HK-2 (cell line): Measurements from ENCODE around the gene ANHX.
"Not testable (repeated sequence)": the region's sequence is repeated elsewhere in the genome, so short reads cannot be mapped to it uniquely, and the experiment has no call there.

ENCODE experiments used
- DNase-seq: peaks from one replicate; pipeline ENCODE4 v3.0.0-alpha.2; 2018; ENCODE audit not compliant: unreplicated experiment

The ANHX gene

DNA sequence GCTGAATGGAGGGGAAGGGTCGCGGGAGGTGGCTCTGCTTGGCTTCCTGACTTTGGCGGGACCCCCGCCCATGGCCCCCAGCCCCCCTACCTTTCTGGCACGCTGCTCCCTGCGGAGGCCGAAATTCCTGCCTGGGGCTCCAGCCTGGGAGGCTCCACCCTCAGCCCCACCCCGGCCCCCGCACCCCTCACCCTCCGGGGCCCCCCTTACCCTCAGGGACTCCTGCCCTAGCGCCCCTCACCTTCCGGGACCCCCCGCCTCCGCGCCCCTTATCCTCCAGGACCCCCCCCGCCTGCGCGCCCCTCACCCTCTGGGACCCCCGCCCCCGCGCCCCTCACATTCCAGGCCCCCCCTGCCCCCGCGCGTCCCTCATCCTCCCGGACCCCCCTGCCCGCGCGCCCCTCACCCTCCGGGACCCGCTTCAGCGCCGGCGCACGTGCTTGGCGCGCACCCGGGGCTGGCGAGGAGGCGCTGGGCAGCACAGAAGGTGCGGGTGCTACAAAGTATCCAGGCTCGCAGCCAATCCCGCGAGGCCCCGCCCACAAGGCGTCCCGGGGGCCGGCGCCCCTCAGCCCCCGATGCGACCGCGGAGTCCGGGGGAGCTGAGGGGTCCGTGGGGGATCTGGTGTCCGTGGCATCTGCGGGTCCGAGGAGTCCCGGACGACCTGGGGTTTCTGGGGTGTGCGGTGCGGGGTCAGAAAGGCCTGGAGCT, at the start of gene ANHX:
Gene ANHX, minus strand, starts transcription at position 477 of the 712 bp plus-strand sequence. CDS start 1,521 bp downstream, outside the sequence.
- no peak for DNase-seq

DNA sequence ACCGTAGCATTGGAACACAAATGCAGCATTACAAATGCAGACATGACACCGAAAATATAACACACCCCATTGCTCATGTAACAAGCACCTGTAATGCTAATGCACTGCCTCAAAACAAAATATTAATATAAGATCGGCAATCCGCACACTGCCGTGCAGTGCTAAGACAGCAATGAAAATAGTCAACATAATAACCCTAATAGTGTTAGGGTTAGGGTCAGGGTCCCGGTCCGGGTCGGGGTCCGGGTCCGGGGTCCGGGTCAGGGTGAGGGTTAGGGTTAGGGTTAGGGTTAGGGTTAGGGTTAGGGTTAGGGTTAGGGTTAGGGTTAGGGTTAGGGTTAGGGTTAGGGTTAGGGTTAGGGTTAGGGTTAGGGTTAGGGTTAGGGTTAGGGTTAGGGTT, 29.0 kb upstream of the ANHX start:
- DNase-seq = not testable (repeated sequence)

DNA sequence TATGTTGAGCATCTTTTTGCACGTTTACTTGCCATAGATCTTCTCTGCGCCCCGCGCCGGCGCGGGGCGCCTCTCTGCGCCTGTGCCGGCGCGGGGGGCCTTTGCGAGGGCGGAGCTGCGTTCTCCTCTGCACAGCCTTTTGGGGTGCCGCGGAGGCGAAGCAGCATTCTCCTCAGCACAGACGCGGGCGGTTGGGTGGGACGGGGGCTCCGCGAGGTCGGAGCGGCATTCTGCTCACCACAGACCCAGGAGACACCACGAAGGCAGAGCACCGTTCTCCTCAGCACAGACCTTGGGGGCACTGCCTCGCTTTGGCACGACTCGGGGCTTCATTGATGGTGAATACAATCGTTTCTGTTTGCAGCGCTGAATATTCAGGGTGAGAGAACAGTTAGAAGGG, 28.5 kb upstream of the ANHX start:
- no peak for DNase-seq

DNA sequence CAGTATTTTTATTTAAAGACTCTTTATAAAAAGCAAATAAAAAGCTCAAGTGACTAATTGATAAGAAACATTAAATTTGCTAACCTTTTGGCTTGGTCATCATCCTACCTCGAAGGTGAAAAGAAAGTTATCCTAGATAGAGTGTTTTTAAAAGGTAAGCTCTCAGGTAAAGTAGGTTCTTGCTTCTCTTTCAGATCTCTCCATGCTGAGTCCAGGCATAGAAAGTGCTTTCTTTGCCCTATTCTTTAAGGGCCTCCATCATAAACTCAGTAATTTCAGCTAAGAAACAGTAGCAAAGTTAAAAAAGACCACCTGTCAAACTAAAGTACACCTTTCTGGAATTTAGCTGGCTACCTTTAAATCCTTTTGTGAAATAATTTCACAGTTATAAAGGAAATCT, 20.6 kb upstream of the ANHX start:
- no peak for DNase-seq

DNA sequence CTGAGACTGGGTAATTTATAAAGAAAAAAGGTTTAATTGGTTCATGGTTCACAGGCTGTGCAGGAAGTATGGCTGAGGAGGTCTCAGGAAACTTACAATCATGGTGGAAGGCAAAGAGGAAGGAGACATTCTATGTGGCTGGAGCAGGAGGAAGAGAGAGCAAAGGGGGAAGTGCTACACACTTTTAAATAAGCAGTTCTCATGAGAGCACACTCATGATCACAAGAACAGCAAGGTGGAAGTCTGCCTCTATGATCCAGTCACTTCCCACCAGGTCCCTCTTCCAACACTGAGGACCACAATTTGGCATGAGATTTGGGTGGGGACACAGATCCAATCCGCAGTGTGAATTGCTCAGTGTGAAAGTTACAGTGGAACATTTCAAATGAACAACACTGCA, 20.2 kb upstream of the ANHX start:
- DNase-seq = not testable (repeated sequence)

DNA sequence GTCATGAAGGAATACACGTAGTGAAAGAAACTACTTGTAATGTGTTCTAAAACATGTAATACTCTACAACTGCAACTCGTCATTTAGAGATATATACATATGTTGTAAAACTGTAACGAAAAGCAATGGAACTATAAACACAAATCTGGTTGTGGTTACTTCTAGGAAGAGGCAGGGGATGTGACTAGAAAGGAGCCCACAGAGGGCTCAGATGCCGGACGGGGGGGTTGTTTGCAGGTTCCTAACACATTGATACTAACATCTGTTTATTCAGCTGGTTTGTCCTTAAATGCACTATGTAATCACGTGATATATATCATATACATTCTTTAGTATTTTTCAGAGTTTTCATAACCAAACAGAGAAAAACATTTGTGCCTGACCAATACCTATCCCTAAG, 16.1 kb upstream of the ANHX start:
- DNase-seq = no peak

DNA sequence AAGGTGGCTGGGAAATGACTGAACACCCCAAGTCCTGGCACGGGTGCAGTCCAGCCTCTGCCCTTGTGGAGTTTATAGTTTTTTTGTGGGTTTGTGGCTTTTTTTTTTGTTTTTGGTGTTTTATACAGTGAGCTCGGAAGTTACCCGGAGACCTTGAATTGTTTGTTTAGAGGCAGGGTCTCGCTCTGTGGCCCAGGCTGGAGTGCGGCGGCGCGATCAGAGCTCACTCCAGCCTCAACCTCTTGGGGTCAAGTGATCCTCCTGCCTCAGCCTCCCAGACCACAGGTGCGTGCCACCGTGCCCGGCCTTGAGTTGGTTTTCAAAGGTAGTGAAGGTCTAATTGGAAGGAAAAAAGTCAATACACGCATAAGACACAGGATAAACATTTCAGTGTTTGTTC, 879 bp upstream of the ANHX start:
- no peak for DNase-seq

DNA sequence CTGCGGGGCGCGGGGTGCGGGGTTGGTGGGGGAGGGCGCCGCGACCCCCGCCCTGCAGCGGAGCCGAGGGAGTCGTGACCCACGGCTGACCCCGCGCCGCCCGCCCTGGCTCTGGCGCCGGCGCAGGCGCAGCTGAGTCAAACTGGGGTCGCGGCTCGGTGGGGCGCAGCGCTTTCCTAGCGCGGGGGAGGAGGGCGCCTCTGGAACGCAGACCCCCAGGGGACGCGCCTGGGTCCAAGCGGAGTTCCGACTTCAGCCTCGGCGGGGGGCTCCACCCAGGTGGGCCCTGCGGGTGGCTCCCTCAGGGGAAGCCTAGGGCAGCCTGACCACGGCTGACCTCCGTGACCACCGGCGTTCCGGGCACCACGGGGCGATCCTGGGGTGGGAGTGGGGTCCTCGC, 467 bp upstream of the ANHX start:
- DNase-seq = no peak

DNA sequence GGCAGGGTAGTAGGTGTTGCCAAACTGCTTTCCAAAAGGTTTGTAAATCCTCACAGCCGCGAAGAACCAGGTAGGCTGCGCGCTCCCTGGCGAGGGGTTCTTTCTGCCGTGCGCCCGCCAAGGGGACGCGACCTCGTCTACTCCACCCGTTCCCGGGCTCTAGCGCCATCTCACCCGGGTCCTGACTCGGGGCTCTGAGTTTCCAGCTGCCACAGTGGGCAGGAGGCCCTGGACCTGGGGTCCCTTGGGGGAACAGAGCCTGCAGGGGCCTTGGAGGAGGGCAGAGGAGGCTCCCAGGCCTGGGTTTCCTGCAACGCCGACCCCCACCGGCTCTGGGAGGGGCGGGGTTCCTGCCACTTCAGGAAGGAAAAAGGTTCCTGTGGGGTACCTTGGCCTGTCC, 706 bp downstream of the ANHX start:
- DNase-seq = no peak

DNA sequence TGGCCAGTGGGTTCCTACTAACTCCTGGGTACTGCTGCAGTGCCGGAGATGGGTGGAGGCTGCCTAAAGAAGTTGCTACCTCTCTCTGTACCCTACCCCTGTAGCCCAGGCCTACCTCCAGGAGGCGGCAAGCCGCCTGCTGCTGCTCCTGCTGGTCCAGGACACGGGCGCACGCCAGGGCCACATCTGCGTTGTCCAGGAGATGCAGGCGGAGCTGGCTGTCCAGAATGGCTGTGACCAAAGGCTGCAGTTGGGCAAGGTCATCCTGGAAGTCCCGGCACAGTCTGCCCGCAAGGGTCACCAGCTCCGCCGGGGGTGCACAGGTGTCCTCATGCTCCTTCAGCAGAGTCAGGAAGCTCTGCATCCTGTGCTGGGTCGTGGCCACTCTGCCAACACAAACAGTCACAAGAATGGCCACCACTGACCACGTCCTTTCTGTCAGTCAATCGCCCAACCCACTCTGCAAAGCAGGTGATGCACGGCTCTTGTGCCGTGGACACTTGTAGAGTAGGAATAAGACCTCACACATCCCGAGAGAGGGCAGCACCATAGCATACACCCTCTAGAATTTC, 1.6 kb downstream of the ANHX start:
- DNase-seq = no peak

DNA sequence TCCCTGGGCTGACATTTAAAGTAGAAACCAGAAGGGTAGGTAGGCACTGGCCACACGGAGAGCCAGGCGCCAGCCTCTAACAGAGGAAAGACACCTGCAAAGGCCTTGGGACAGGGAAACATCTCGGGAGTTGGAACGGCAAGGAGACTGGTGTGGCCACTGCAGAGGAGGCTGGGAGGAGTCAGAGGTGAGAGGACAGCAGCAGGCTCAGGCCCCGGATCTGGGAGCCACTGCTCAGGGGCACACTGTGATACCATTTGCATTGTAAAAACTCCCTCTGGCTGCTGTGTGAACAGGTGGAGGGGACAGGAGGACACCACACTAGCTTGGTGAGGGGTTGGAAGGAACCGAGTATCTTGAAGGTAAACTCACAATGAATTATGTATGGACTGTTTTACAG, 2.7 kb downstream of the ANHX start:
- no peak for DNase-seq

DNA sequence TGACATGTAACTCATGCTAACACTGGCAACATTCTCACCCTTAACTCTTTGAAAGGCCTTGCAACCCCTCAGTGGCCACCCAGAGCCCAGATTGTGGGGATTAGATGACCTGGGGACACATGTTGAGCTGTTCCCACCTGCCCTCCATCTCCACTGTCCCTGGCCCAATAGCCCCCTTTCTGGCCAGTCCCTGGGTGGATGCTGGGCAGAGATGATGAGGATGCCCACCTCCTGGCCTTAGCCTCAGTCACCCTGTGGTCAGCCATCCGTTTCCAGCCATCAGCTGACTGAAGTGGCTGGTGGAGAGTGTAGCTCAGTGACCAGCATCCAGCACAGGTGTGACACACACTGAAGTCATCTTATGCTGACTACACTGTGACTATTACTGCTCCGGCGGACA, 4.7 kb downstream of the ANHX start:
- DNase-seq = peak; percentile 4

DNA sequence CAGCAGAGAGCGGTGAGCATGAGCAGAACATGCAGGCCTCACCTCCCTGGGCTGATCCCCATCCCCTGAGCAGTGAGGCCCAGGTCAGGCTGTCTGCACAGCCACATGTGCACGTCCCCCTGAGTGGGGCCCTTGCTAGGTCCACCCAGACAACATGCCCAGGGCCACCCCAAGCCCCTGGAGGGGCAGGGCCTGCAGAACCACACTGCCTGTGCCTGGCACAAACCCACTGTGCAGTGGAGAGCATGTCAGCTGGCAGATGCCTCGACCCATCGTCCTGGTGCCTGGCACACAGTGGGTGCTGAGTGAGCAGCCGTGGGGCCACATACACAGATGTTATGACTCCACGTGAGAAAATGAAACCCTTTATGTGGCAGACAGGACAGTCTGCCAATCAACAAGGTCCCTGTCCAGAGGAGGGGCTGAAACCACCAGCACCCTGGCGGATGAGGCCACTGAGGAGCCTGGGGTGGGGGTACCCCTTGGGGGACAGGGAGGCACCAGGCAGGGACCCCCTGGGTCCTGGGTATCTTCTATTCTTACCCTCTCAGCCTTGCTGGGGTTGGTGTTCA, 8.3 kb downstream of the ANHX start:
- no peak for DNase-seq

DNA sequence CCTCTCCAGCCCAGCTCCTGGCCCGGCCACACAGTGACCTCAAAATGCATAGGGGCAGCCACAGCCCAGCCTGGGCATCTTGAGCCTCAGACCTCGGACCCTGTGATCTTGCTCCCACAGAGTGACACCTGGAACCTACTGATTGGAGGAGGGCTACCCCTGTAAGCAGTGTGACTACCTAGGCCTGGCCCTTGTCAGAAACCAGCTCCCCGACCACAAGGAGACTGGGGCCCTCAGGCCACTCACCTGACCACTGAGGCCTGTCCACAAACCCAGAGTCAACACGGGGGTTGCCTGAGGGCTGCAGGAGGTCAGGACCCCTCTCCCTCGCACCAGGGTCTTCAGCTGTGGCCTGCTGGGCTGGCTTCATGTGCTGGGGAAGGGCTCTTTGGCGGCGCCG, 9.0 kb downstream of the ANHX start:
- DNase-seq = no peak

DNA sequence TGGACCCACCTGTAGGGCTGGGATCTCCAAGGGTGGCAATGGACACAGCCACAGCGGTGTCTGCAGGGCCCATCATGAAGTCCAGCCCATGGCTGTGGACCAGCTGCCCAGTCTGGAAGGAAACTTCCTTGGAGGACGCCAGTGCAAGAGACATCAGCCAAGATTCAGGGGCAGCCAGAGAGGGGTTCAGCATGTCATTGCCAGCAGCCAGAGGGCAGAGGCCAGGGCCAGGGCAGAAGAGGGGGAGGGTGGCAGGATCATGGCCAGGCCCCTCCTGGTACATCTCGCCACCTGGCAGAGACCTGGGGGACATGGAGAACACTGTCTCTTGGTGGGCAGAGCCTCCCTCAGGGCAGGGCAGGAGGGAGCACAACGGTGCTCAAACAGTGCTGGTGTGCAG, 10.2 kb downstream of the ANHX start:
- no peak for DNase-seq

DNA sequence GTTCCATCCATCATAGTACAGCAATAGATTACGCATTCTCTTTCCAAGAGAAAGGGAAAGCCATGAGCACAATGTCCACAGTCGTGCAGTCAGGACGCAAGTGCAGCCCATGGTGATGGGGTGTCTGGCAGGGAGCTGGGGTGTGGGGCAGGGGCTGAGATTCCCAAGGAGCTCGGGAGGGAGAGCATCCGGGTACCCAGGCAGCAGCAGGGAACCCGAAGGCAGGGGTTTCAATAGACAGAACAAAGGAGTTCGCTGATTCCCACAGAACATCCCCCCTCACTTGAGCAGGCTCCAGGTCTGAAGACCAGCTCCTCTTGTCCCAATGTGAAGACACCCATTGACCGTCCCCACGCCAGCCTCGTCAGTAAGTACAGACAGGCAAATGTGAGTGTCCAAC, 13.5 kb downstream of the ANHX start:
- no peak for DNase-seq

DNA sequence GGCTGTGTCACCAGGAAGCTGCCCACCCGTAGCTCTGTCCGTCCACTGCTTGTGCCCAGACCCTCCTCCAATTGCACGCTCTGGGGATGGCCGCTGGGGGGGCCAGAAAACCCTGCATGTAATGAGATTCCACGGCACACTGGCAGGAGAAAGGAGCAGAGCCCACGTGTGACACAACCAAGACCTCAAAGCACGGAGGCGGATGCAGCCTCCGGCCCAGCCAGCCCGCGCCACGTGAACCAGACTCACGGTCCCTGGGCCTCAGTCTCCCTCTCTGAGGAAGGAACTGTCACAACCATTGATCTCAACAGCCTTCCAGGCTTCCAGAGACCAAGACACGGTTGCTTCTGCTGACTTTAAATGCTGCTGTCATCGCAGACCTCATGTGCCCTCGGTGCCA, 14.4 kb downstream of the ANHX start:
- no peak for DNase-seq

DNA sequence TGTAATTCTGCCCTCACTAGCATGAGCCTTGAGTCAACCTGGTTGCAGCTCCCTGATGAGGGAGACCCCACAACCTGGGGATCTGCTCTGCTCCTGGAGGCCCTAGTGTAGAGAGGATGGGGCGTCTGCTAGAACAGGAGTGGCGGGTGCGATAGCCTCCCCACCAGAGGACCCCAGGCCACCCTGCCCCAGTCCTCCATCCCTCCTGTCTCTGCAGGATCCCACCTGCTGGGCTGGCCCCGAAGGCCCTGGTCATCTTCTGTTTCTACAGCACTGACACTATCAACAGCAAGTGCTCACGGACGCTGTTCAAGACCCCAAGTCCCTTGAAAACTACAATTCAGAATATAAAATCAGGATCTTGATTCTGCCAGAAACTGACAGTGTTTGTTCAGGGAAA, 15.2 kb downstream of the ANHX start:
- DNase-seq = no peak

DNA sequence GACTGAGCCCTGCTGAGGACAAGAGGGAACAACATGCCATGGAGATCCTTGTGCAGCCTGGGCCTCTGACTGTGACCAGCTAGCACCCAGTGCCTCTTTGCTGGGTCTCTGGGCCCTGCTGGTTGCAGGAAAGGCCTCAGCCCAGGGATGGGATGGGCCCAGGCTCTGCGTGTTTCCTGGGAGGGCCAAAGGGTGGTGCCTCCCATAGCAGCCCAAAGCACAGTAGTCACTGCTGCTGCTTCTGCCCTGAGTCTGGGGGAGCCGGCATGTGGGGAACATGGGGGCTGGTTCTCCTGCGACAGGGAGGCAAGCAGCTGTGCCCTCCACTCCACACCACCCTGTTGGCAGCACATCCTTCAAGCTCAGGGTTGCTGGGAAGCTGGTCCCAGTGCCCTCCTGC, 18.5 kb downstream of the ANHX start:
- DNase-seq = no peak

DNA sequence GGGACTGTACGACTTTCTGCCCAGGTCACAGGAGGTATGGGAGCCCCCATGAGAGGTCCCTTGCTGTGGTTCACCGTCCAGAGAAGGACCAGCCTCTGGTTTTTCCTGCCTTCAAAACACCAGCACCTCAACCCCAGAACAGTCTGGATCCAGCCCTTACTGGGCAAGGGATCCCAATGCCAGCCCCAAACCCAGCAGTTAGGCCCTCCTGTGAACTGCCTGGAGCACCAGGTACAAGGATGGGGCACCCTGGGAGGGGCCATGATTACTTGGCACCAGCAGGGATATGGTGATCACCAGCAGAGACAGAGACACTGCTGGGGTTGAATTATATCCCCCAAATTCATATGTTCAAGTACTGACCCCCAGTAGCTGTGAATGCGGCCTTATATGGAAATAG, 20.0 kb downstream of the ANHX start:
- no peak for DNase-seq

DNA sequence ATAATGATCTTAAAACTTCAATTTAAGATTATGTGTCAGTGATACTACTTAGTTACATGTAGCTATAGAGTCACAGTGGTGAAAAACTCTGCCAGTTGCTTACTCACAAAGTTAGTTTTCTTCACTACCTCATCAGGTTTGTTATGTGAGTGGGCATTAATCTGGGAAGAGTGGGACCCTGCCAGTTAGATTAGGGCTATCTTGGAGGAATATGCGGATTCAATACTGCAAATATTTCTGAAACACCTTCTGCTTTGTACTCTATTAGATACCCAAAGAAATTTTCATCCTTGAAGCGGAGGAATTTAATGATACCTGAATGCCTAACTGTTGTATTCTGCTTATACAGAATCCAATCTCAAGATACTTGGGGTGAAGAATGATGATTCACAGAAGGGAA, 29.3 kb downstream of the ANHX start:
- no peak for DNase-seq

DNA sequence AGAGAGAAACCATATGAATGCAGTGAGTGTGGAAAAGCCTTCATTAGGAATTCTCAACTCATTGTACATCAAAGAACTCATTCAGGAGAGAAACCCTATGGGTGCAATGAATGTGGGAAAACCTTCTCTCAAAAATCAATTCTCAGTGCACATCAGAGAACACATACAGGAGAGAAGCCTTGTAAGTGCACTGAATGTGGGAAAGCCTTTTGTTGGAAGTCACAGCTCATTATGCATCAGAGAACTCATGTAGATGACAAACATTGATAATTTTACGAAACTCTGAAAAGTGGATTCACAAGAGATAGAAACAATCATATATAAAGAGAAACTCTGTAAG, 31.4 kb downstream of the ANHX start:
- no peak for DNase-seq

DNA sequence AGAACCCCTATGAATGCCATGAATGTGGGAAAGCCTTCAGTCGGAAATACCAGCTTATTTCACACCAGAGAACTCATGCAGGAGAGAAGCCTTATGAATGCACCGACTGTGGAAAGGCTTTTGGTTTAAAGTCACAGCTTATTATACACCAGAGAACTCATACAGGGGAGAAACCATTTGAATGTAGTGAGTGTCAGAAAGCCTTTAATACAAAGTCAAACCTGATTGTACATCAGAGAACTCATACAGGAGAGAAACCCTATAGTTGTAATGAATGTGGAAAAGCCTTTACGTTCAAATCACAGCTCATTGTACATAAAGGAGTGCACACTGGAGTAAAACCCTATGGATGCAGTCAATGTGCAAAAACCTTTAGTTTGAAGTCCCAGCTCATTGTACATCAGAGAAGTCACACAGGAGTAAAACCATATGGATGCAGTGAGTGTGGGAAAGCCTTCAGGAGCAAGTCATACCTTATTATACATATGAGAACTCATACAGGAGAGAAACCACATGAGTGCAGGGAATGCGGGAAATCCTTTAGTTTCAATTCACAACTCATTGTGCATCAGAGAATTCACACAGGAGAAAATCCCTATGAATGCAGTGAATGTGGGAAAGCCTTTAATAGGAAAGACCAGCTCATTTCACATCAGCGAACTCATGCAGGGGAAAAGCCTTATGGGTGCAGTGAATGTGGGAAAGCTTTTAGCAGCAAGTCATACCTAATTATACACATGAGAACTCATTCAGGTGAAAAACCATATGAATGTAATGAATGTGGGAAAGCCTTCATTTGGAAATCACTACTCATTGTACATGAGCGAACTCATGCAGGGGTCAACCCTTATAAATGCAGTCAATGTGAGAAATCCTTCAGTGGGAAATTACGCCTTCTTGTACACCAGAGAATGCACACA, 32.1 kb downstream of the ANHX start:
- DNase-seq = no peak
